Sigmoid colon (tissue), 7 donors: ENCODE measurements around the gene BMPR1A. TPM values are rescaled to one million over a fixed set of nuclear protein-coding genes. Genes with fewer than 3 reads are reported as not detected.
A peak's percentile ranks its signal among the peaks of the same experiment; 100 is the strongest.

Experiments used
- DNase-seq: peaks from one replicate; pipeline ENCODE4 v3.0.0-alpha.2; 2019
- H3K27ac ChIP-seq, 4 donors: fragments of 200-600 bp; sonication (generic); one replicate each; pipeline ENCODE4 v1.5.1; 2016 to 2019; ENCODE audit warnings: mild to moderate bottlenecking in 1 of 4
- H3K27me3 ChIP-seq, 3 donors: fragments of 200-600 bp; sonication (generic); one replicate each; pipeline ENCODE4 v1.5.1; 2019; ENCODE audit warnings: mild to moderate bottlenecking in 1 of 3
- H3K36me3 ChIP-seq, 4 donors: fragments of 200-600 bp; sonication (generic); one replicate each; pipeline ENCODE4 v1.5.1; 2016 to 2019
- H3K4me1 ChIP-seq, 4 donors: fragments of 200-600 bp; sonication (generic); one replicate each; pipeline ENCODE4 v1.5.1; 2017 to 2019
- H3K4me3 ChIP-seq, 4 donors: fragments of 200-600 bp; sonication (generic); one replicate each; pipeline ENCODE4 v1.5.1; 2017 to 2019; ENCODE audit warnings: mild to moderate bottlenecking in 2 of 4, moderate library complexity in 1 of 4
- H3K9me3 ChIP-seq, 4 donors: fragments of 200-600 bp in 3 of 4; sonication (generic) in 3 of 4; one replicate each; pipeline versions ENCODE4 v1.5.1 to v1.6.1; 2013 to 2019
- EP300 ChIP-seq, 4 donors: sonication (generic); formaldehyde crosslinking; IDR thresholded peaks; one replicate each; pipeline ENCODE4 v1.6.1; 2017; ENCODE audit warnings: antibody characterized with exemption in 4 of 4
- POLR2A ChIP-seq, 2 donors: fragments of 450-650 bp; IDR thresholded peaks; one replicate each; pipeline ENCODE4 v1.6.1; 2016; ENCODE audit warnings: antibody characterized with exemption in 2 of 2, mild to moderate bottlenecking in 2 of 2, moderate library complexity in 2 of 2
- POLR2AphosphoS5 ChIP-seq, 4 donors: sonication (generic); formaldehyde crosslinking; IDR thresholded peaks; one replicate each; pipeline ENCODE4 v1.6.1; 2017; ENCODE audit warnings: antibody characterized with exemption in 4 of 4
- WGBS, 2 donors: extraction: QIAGEN DNeasy Blood & Tissue Kit; methylation state at CpG; one replicate each; pipeline ENCODE4 v1.1.7; 2013; 5-methylcytosine and 5-hydroxymethylcytosine counted together
- intact Hi-C: fragments of 100-400 bp; cut with DNase I; formaldehyde crosslinking; loops from one replicate; pipeline ENCODE4 v1.15.1; 2023
- polyA plus RNA-seq, 3 donors: library from polyadenylated mRNA; stranded (reverse); fragments of 200-250 nt; gene quantifications; one replicate each; pipeline ENCODE4 v1.2.3, GENCODE V29; 2013
- total RNA-seq, 4 donors: library from RNA; depleted of rRNA; stranded (reverse); fragments of >200 nt; gene quantifications; one replicate each; pipeline ENCODE4 v1.1.0, GENCODE V29; 2016
- TF ChIP-seq, protein P1 (sequence below), 4 experiments: fragments of 450-650 bp in 3 of 4; fragments of 200-600 bp in 1 of 4; IDR thresholded peaks; one replicate each; pipeline ENCODE4 v1.5.1; 2016 to 2019; ENCODE audit warnings: antibody characterized with exemption in 4 of 4, mild to moderate bottlenecking in 3 of 4, moderate library complexity in 2 of 4
- donor health status: healthy with polysubstance abuse.
- donor health status: Bipolar disorder and iron deficiency.
- donor health status: healthy.

The BMPR1A gene
- total and polyA plus RNA-seq, 7 donors, result 5.5 to 145 (median 84.2) TPM

DNA sequence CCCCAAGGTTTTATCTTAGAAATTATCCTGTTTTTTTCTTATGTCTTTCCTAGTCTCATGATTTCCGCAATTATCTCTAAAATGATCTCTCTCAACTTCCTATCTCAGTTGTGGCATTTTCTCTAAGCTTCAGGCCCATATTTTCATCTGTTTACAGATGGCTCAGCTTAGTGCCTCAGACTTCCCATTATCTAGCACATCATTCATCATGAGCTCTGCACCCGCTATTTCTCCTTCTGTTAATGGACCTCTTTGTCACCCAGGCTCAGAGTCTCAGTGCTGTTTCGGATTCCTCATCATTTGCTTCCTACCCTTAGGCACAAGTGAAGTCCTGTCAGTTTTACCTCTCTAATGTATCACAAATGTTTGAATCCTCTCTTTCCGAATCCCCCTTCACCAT lies 84.1 kb downstream of the BMPR1A start:
- H3K27me3 ChIP-seq, result no peaks in the 10 kb centered on the region
- no peaks in the 10 kb centered on the region for H3K9me3 ChIP-seq
- WGBS, 2 donors, result 90 to 91% methylated on average over 4 of the region's 4 CpGs
- intact Hi-C loops, result no loop called here
- TF ChIP-seq EP300 (IDR thresholded peaks at IDR 0.05), result no peak
- TF ChIP-seq, protein P1, sequence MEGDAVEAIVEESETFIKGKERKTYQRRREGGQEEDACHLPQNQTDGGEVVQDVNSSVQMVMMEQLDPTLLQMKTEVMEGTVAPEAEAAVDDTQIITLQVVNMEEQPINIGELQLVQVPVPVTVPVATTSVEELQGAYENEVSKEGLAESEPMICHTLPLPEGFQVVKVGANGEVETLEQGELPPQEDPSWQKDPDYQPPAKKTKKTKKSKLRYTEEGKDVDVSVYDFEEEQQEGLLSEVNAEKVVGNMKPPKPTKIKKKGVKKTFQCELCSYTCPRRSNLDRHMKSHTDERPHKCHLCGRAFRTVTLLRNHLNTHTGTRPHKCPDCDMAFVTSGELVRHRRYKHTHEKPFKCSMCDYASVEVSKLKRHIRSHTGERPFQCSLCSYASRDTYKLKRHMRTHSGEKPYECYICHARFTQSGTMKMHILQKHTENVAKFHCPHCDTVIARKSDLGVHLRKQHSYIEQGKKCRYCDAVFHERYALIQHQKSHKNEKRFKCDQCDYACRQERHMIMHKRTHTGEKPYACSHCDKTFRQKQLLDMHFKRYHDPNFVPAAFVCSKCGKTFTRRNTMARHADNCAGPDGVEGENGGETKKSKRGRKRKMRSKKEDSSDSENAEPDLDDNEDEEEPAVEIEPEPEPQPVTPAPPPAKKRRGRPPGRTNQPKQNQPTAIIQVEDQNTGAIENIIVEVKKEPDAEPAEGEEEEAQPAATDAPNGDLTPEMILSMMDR (IDR thresholded peaks at IDR 0.05), result no peak
- no peak for TF ChIP-seq POLR2AphosphoS5 (IDR thresholded peaks at IDR 0.05)
- no peak for TF ChIP-seq POLR2A (IDR thresholded peaks at IDR 0.05)
- no peak overlapping the region for H3K27ac ChIP-seq
- H3K4me1 ChIP-seq, result peaks cover 0 to 40% (median 28%) of the 10 kb centered on the region in 4 donors
- no peak for DNase-seq
- H3K4me3 ChIP-seq, result no peak overlapping the region
- peaks cover 5 to 26% (median 8%) of the 10 kb centered on the region in 4 donors for H3K36me3 ChIP-seq

DNA sequence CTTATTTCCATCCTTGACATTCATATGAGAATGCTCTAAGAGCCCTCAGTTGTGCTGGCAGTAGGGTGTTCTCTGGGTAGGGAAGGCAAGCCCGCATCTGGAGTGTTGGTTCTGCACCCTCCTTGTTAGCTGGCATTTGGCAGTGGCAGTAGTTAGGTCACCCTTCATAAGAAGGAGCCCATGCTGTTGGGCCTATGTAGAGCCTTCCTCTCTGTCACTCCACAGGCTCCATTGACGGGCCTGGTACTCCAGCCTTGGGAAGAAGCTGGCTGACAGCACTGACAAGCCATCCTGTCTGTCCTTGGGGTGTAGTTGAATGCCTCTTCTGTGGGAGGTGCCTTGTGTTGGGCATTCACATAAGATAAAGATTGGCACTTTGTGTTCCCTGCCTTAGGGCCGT lies 89.7 kb downstream of the BMPR1A start:
- peaks cover 0 to 21% (median 14%) of the 10 kb centered on the region in 4 donors for H3K4me1 ChIP-seq
- DNase-seq, result no peak
- H3K9me3 ChIP-seq, result no peaks in the 10 kb centered on the region
- no peak overlapping the region for H3K4me3 ChIP-seq
- WGBS, 2 donors, result 91 to 93% methylated on average over 3 of the region's 3 CpGs
- intact Hi-C loops, result no loop called here
- TF ChIP-seq, protein P1 (IDR thresholded peaks at IDR 0.05), result no peak
- TF ChIP-seq EP300 (IDR thresholded peaks at IDR 0.05) (no peak), POLR2AphosphoS5 (IDR thresholded peaks at IDR 0.05) (no peak), POLR2A (IDR thresholded peaks at IDR 0.05) (no peak)
- peaks cover 0 to 20% (median 4%) of the 10 kb centered on the region in 4 donors for H3K36me3 ChIP-seq
- H3K27me3 ChIP-seq, result no peaks in the 10 kb centered on the region
- no peak overlapping the region for H3K27ac ChIP-seq

GRCh38 chr10:86848747-86849146 lies 92.3 kb downstream of the BMPR1A start:
- Histone ChIP-seq H3K9me3 (no peaks in the 10 kb centered on the region), H3K27ac (peak overlapping the region in 2 of 4 donors; percentile 5 to 27), H3K4me3 (no peak overlapping the region), H3K27me3 (no peaks in the 10 kb centered on the region), H3K36me3 (peaks cover 0 to 21% (median 2%) of the 10 kb centered on the region in 4 donors), H3K4me1 (peaks cover 0 to 21% (median 14%) of the 10 kb centered on the region in 4 donors)
- no peak for DNase-seq
- TF ChIP-seq POLR2A (IDR thresholded peaks at IDR 0.05) (no peak), EP300 (IDR thresholded peaks at IDR 0.05) (no peak), POLR2AphosphoS5 (IDR thresholded peaks at IDR 0.05) (no peak)
- TF ChIP-seq, protein P1 (IDR thresholded peaks at IDR 0.05), result no peak
- intact Hi-C loops, result no loop called here

DNA sequence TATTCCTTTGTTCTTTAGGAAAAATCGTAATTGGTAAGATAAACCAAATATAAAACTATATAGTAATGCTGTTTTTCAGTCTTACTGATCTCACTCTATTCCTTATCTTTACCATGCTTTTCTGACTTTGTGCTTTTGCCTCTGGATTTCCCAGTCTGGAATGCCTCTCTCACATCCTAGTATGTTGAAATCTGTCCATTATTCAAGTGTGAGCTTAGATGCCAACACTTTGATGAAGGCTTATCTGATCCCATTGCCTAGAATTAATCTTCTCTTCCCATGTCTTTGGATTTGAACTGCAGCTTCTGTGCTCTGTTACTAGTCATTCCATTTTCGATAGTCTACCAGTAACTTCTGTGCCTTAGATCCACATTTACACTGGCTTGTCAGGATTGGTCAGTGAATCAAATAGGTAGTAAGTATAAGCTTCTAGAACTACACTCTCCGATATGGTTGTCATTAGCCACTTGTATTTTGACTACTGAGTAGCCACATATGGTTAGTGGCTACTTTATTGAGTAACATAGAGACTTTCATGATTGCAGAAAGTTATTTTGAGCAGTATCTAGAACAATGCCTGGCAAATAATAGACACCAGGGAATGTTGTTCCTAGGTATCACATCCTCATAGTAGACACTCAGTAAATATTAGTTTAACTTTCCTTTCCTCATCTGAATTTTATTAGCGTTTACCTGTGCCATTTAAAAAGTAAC lies 92.9 kb downstream of the BMPR1A start:
- Histone ChIP-seq H3K27ac (peak overlapping the region in 1 of 4 donors; percentile 27), H3K36me3 (peaks cover 0 to 15% (median 2%) of the 10 kb centered on the region in 4 donors), H3K4me3 (no peak overlapping the region), H3K4me1 (peaks cover 0 to 21% (median 14%) of the 10 kb centered on the region in 4 donors), H3K9me3 (no peaks in the 10 kb centered on the region), H3K27me3 (no peaks in the 10 kb centered on the region)
- intact Hi-C loops, result no loop called here
- no peak for DNase-seq
- 63 to 82% methylated on average over 4 of the region's 4 CpGs for WGBS, 2 donors
- no peak for TF ChIP-seq POLR2AphosphoS5 (IDR thresholded peaks at IDR 0.05)
- TF ChIP-seq EP300 (IDR thresholded peaks at IDR 0.05), result no peak
- TF ChIP-seq, protein P1 (IDR thresholded peaks at IDR 0.05), result no peak
- TF ChIP-seq POLR2A (IDR thresholded peaks at IDR 0.05), result no peak
